SW 1271 (cell line): Measurements from ENCODE around the gene NCK1.
"Not testable (repeated sequence)": the region's sequence is repeated elsewhere in the genome, so short reads cannot be mapped to it uniquely, and the experiment has no call there.

Experiments used
- DNase-seq, 2 experiments: peaks; one replicate each; lab custom pipeline; 2025; lab: John Stamatoyannopoulos, UW

The NCK1 gene

DNA sequence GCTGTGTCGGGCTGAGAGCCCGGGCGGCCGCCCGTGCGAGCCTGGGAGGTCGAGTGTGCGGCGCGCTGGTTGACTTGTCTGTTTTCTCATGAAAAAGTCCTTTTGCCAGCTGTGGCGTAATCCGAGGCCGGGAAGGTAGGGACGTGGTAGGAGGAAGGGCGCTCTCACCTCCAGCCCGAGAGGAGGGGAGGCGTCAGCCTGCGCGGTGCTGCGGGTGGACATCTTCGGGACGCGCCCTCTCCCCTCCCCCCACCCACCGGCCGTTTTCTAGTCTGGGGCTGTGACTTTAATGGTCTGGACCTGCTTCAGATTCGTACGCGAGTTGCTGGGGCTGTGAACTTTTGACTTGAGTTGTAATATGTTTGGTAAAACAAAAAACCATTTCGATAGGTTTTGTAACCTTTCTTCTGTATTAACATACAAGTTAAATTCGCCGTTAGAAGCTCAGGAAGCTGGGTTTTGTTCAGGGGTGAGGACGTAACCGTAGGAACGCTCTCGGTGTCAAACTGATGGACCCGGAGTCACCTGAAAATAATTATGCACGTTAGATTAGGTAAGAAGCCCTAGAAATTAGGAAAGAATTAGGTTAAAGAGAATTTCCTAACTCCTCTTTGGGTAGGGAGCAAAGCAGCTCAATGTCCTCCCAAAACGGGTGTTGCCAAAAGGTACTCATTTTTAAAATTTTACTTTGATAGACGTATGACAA lies 762 bp downstream of the NCK1 start:
- DNase-seq: peak; percentile 26 to 49

DNA sequence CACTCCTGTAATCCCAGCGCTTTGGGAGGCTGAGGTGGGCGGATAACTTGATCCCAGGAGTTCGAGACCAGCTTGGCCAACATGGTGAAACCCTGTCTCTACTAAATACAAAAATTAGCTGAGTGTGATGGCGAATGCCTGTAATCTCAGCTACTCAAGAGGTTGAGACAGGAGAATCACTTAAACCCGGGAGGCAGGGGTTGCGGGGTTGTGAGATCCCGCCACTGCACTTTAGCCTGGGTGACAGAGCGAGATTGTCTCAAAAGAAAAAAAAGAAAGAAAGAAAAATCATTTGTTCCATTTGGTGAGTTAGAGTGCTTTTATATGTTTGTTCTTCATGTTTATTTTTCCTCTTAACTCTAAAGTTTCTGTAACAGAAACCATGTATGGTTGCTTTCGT lies 7.3 kb downstream of the NCK1 start:
- DNase-seq: no peak

DNA sequence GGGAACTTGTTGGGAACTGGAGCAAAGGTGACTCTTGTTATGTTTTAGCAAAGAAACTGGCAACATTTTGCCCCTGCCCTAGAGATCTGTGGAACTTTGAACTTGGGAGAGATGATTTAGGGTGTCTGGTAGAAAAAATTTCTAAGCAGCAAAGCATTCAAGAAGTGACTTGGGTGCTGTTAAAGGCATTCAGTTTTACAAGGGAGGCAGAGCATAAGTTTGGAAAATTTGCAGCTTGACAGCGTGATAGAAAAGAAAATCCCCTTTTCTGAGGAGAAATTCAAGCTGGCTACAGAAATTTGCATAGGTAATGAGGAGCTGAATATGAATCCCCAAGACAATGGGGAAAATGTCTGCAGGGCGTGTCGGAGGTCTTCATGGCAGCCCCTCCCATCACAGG lies 10.2 kb downstream of the NCK1 start:
- DNase-seq: not testable (repeated sequence)

DNA sequence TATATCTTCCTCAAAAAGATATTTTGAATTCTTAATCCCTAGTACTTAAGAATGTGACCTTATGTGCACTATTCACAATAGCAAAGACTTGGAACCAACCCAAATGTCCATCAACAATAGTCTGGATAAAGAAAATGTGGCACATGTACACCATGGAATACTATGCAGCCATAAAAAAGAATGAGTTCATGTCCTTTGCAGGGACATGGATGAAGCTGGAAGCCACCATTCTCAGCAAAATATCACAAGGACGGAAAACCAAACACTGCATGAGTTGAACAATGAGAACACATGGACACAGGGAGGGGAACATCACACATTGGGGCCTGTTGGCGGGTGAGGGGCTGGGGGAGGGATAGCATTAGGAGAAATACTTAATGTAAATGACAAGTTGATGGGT lies 17.5 kb downstream of the NCK1 start:
- not testable (repeated sequence) for DNase-seq

DNA sequence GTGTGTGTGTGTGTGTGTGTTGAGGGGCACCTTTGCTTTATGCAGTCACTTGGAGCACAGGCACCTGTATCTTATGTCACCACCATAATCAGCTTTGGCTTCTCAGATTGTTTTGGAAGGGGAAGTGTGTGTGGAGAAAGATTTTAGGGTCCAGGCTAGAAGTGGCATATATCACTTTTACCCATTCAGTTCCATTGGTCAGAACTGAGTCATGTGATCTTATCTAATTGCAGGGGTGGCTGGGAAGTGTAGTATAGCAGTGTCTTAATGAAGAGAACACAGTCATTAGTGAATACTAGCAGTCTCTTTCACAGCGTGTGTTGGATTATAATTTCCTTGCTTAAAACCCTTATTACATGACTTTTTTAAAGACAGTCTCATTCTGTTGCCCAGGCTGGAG lies 20.6 kb downstream of the NCK1 start:
- peak in 1 of 2 experiments; percentile 21 for DNase-seq

DNA sequence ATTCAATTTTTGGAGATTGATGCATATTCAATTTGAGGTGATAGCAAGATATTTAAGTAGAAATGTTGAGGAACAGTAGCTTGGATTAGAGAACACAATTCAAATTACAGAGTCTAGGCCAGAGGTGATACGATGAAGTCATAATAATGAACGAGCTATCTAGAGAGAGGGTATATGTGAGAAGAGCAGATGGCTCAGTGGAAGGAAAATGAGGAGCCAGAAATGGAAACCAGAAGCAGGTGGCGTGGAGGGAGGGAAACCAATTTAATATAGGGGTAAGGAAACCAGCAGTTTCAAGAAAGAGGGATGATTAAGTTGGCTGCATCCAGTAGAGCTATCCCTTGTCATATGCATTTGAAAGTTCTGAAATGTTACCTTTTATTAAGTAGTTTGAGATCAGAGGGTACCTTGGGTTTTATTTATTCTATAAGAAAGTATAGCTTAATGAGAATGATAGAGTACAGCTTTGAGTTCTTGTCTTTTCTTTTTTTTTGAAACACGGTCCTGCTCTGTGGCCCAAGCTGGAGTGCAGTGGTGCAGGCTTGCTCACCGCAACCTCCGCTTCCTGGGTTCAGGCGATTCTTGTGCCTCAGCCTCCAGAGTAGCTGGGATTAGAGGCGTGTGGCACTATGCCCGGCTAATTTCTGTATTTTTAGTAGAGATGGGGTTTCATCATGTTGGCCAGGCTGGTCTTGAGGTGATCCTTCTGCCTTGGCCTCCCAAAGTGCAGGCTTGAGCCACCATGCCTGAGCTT lies 22.1 kb downstream of the NCK1 start:
- no peak for DNase-seq

DNA sequence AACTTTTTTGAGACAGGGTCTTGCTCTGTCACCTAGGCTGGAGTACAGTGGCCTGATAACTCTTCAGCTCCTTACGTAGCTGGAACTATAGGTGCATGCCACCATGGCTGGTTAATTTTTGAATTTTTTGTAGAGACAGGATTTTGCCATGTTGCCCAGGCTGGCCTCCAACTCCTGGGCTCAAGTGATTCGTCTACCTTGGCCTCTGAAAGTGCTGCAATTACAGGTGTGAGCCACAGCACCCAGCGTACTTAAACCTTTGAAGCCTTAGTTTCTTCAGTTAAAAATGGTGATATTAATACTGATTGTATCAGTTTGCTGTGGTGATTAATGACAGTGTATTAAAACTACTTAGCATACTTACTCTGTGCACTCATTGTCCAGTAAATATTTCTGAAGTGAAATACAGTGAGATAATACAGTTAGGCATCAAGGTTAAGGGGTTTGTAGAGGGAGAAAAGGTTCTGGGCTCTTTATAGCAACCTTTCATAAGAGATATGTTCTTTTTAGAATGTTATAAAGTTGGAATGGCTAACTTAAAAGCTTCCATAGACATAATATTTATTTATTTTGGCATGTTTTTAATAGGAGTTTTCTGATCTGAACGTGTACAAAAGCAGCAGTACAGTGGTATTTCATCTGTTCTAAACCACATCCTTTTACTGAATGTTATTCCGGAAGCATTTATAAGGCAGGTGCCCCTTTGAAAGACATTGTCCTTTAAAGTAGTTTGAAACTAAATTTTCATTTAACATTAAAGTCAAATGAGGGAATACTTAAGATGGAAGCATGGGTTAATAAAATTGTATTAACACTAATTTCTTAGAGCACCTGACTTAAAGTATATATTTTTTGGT lies 23.6 kb downstream of the NCK1 start:
- no peak for DNase-seq

DNA sequence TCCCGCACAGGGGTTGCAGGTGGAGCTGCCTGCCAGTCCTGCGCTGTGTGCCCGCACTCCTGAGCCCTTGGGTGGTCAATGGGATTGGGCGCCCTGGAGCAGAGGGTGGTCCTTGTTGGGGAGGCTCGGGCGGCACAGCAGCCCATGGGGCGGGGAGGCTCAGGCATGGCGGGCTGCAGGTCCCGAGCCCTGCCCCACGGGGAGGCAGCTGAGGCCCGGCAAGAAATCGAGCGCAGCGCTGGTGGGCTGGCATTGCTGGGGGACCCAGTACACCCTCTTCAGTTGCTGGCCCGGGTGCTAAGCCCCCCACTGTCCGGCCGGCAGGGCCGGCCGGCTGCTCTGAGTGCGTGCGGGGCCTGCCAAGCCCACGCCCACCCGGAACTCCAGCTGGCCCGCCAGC lies 27.9 kb downstream of the NCK1 start:
- DNase-seq: no peak

DNA sequence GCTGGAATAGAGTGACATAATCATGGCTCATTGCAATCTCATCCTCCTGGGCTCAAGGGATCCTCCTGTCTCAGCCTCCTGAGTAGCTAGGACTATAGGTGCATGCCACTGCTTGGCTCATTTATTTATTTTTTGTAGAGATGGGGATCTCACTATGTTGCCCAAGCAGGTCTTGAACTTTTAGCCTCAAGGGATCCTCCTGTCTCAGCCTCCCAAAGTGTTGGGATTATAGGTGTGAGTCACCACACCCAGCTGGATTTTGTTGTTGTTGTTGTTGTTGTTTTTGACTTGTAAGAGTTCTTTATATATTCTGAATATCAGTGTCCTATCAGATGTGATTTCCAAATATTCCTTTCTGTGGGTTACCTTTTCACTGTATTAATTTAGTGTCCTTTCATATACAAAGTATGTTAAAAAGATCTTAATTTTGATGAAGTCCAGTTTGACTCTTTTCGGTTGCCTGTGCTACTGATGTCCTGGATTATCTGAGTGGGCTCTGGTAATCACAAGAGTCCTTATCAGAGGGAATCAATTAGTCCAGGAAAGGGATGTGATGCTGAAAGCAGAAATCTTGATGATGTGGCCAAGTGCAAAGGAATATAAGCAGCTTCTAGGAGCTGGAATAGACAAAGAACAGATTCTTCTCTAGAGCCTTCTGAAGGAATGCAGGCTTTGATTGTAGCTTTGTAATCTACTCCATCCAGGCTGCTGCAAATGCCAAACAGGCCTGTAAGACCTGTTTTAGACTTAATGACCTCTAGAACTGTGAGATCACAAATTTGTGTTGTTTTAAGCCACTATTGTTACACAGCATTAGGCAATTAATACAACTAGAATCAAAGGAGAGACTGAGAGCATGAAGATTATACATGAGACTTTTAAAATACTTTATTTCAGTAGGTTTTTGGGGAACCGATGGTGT lies 30.2 kb downstream of the NCK1 start:
- DNase-seq: no peak

DNA sequence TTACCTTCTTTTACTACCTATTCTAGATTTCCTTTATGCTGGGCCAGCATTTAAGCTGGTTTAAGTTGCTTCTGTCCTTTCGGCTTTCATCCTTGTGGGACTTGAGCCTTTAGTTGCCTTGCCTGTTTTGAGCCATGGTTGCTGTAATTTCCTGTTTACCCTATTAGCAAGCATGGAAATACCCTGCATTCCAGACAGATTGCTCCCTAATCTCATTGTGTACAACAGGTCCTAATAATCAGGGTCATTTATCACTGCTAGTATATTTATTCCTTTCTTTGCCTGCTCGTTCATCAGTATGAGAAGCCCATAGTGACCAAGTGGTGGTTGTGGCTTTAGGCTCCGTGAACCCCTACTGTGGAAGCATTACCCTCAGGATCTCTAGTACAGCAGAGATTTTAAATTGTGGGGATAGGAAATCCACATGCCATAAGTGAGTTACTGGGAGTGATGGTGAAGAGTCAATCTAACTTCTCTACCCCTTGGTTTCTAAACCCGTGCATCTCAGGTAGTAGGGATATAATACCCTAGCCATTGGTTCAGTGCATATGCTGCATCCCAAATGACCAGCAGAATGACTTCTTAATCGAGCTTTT lies 31.9 kb downstream of the NCK1 start:
- peak in 1 of 2 experiments; percentile 54 for DNase-seq

DNA sequence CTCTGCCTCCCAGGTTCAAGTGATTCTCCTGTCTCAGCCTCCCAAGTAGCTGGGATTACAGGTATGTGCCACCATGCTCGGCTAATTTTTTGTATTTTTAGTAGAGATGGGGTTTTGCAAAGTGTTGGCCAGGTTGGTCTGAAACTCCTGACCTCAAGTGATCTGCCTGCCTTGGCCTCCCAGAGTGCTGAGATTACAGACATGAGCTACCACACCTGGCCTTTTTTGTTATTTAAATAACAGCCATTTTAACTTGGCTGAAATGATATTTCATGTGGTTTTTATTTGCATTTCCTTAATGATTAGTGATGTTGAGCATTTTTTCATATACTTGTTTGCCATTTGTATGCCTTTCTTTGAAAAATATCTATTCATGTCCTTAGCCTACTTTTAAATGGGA lies 35.2 kb downstream of the NCK1 start:
- not testable (repeated sequence) for DNase-seq

DNA sequence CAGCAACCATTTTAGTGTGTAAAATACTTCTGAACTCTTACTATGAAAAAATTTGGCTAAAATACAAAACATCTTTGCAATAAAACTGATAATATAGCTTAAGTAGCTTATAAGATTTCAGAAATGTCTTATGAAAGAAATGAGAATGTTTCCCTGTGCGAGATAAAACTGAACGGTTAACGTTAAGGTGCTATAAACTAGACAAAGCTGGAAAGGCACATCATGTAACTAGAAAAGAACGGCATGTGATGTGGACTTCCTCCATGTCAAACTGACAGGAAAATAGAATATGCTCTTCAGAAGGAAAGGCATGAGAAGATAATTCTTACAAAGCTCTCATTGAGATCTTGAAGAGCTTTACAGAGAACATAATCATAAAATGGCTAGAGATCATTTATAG lies 36.5 kb downstream of the NCK1 start:
- no peak for DNase-seq

DNA sequence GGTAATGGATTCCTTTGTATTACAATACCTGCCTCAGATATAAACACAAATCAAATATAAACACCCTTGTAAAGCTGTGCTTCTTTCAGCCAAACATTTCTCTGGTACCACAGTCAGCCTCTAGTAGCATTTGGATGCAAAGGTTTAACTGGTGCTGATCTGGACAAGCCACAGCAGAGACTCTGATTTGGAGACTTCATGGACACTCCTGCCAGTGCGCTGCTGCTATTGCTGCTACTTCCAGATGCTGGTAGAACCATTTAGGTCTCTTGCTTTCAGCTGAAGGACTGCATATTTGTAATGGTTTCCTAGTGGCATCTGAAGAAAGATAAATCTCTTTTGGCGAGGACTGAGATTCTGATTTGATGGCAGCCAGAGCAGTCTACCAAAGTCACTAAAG lies 36.9 kb downstream of the NCK1 start:
- DNase-seq: no peak

DNA sequence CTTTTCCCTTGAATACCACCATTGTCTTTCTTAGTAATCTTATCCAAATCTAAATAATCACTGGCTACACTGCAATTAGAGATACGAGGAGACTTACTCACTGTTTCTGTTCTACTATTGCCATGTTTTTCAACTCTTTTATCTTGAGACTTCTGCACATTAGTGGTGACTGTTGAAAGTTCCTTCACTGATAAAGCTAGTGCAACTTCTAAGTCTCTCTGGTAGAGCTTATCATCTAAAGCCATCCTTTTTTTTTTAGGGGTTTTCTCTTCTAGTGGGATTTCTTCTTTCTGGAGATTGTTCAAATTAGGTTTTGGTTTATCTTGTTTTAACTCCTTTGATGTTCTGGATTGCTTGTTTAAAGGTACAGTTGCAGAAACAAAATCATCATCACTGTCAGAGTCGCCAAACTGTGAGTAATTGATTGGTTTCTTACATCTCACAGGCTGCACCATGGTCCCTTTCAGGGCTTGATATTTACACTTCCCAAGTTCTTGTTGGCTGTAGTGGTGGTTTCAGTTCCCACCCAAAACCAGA lies 37.7 kb downstream of the NCK1 start:
- DNase-seq: no peak

DNA sequence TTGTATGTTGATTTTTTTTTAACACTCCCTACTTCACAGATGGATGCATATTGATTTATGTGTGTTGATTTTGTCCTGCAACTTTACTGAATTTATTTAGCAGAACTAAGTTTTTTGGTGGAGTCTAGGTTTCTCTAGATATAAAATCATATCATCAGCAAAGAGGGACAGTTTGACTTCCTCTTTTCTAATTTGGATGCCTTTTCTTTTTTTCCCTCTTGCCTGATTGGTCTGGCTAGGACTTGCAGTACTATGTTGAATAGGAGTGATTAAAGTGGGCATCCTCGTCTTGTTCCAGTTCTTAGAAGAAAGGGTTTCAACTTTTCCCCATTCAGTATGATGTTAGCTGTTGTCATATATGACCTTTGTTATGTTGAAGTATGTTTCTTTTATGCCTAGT lies 38.7 kb downstream of the NCK1 start:
- not testable (repeated sequence) for DNase-seq

DNA sequence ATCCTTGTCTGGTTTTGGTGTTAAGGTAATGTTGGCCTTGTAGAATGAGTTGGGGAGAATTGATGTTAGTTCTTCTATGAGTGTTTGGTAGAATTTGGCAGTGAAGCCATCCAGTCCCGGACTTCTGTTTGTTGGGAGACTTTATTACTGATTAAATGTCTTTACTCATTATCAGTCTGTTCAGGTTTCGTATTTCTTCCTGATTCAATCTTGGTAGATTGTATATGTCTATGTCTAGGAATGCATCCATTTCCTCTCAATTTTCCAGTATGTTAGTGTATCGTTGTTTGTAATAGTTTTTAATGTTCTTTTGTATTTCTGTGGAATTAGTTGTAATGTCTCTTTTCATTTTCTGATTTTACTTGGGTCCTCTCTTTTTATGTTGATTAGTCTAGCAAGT lies 39.4 kb downstream of the NCK1 start:
- DNase-seq: no peak

DNA sequence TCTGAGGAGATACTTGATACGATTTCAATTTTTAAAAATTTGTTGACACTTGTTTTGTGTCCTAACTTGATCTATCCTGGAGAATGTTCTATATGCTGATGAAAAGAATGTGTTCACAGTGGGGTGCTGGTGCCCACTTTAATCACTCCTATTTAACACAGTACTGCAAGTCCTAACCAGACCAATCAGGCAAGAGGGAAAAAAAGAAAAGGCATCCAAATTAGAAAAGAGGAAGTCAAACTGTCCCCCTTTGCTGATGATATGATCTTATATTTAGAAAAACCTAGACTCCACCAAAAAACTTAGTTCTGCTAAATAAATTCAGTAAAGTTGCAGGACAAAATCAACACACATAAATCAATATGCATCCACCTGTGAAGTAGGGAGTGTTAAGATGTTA lies 40.5 kb downstream of the NCK1 start:
- DNase-seq: not testable (repeated sequence)

DNA sequence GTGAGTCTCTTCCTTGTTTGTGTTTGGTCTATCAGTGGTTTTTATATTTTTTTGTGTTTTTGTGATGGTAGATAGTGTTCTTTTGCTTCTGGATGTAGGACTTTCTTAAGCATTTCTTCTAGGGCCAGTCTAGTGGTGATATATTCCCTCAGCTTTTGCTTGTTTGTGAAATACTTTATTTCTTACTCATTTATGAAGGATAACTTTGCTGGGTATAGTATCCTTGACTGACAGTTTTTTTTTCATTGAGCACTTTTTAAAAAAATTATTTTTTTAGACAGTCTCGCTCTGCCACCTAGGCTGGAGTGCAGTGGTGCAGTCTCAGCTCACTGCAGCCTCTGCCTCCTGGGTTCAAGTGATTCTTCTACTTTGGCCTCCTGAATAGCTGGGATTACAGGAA lies 41.9 kb downstream of the NCK1 start:
- no peak for DNase-seq

DNA sequence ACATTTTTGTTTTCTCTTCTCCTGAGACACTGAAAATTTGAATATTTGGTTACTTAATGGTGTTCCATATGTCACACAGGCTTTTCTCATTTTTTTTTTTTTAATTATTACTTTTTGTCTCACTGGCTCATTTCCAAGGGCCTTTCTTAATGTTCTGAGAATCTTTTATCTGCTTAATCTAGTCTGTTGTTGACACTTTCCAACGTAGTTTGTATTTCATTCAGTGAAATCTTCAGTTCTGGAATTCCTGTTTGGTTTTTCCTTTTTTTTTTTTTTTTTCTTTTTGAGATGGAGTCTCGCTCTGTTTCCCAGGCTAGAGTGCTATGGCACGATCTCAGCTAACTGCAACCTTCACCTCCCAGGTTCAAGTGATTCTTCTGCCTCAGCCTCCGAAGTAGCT lies 42.7 kb downstream of the NCK1 start:
- no peak for DNase-seq

DNA sequence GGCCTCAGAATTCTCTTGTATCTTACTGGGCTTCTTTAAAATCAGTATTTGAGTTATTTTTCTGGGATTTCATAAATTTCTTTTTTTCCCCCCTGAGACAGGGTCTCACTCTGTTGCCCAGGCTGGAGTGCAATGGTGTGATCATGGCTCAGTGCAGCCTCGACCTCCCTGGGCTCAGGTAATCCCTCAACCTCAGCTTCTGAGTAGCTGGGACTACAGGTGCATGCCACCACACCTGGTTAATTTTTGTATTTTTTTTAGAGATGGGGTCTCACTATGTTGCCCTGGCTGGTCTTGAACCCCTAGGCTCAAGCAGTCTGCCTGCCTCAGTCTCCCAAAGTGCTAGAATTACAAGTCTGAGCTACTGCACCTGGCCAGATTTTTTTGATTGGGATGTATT lies 43.5 kb downstream of the NCK1 start:
- no peak for DNase-seq

DNA sequence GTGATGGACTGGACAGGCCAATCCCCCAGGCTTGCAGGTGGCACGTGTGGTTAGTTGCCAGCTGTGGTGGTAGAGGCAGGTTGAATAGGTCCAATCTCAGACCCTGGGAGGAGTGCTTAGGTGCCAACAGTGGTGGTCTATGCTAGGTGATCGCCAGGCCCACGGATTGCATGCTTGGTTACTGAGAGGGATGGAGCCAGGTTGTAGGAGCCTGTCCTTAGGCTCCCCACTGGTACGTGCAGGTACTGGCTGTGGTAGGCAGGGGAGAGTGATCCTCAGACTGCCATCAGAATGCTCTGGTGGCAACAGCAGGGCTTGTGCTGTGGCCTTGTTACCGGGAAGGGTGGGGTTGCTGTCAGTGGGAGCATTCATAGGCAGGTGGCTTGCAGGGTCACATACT lies 44.7 kb downstream of the NCK1 start:
- DNase-seq: no peak
